Measurements from ENCODE around the gene HDDC2.

The HDDC2 gene

DNA sequence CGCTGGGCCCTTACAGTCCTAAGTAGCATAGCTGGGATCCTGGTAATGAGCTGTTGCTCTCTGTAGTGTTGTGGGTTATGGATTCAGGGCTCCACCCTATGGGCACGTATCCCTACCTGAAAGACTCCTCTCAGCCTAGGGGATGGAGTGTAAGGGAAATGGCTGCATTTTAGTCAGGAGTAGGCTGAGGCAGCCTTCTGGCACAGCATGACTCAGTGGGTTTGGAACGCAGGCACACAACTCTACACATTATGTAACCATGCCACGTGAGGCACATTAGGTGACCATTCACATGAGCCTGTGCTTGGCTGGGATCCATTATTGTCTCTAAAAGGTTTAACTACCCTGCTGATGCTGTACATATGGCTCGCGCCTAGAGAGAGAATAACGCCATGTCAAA lies 27.8 kb downstream of the HDDC2 start:
- Histone ChIP-seq H3K18ac (ENCODE audit: low read length) (peak overlapping the region; percentile 7), H2BK5ac (ENCODE audit: low read length) (no peak overlapping the region), H2BK120ac (ENCODE audit: low read depth, low read length) (no peak overlapping the region), H3K9me3 (replicated peaks in 1 of 2; ENCODE audit: control insufficient read depth in 2 of 2, insufficient read depth in 1 of 2, low read depth in 1 of 2, low read length in 2 of 2) (no peaks in the 10 kb centered on the region), H3K14ac (ENCODE audit: low read length) (no peak overlapping the region), H3K4me2 (ENCODE audit: insufficient read depth, low read length, poor library complexity, severe bottlenecking) (no peak overlapping the region), H4K8ac (ENCODE audit: low read depth, low read length) (no peak overlapping the region), H2BK12ac (ENCODE audit: low read length) (no peak overlapping the region), H3K36me3 (replicated peaks in 1 of 2; ENCODE audit: control insufficient read depth in 2 of 2, insufficient read depth in 2 of 2, low read length in 2 of 2) (peaks cover 20 to 44% of the 10 kb centered on the region in 2 donors), H2AK5ac (ENCODE audit: low read depth, low read length) (no peak overlapping the region), H4K91ac (ENCODE audit: low read depth, low read length, poor library complexity) (no peak overlapping the region), H3K4me3 (ENCODE audit: low read length in 2 of 2) (no peak overlapping the region), H3K9ac (ENCODE audit: low read depth, low read length, poor library complexity) (peak overlapping the region; percentile 14), H3K4me1 (ENCODE audit: control insufficient read depth in 2 of 2, insufficient read depth in 1 of 2, low read depth in 1 of 2, low read length in 2 of 2) (peaks cover 0 to 9% of the 10 kb centered on the region in 2 donors), H3K23ac (ENCODE audit: low read depth, low read length, poor library complexity) (no peak overlapping the region), H2AFZ (ENCODE audit: low read length) (no peak overlapping the region), H3K27ac (replicated peaks; ENCODE audit: low read length) (no peak overlapping the region), H2BK15ac (ENCODE audit: low read length) (no peak overlapping the region), H3K79me1 (ENCODE audit: low read depth, low read length) (no peaks in the 10 kb centered on the region), H3K27me3 (ENCODE audit: control insufficient read depth in 3 of 3, insufficient read depth in 3 of 3, low read depth in 1 of 3, low read length in 3 of 3) (no peaks in the 10 kb centered on the region), H3K4ac (ENCODE audit: low read length) (no peak overlapping the region)
- WGBS, 2 donors (ENCODE audit: extremely low coverage in 2 of 2, insufficient read length in 2 of 2, insufficient replicate concordance in 1 of 2) = no CpG with 5 or more reads among the region's 7 CpGs
- no peak for DNase-seq (ENCODE audit: low spot score)

DNA sequence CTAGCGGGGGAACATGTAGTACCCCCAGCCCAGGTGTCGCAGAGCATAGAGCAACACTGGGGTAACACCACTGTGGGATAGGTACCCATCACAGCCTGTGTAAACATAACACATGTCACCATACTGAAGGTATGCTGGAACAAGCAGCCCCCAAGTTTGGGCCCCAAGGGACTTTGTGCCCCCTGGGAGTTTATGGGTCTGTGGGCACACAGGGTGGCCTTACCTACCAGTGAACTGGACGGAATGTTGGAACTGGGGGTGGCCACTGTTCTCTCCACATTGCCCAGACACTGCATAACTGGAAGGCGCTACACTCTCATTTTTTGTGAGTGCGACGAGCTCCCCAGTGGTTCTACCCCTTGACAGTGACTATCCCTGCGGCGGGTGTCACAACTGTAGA lies 28.5 kb downstream of the HDDC2 start:
- H3K79me1 ChIP-seq (ENCODE audit: low read depth, low read length) = no peaks in the 10 kb centered on the region
- H2BK5ac ChIP-seq (ENCODE audit: low read length) = peak overlapping the region; percentile 2
- no peak overlapping the region for H2BK120ac ChIP-seq (ENCODE audit: low read depth, low read length)
- H3K4me3 ChIP-seq (ENCODE audit: low read length in 2 of 2) = no peak overlapping the region
- H3K36me3 ChIP-seq (replicated peaks in 1 of 2; ENCODE audit: control insufficient read depth in 2 of 2, insufficient read depth in 2 of 2, low read length in 2 of 2) = peaks cover 20 to 44% of the 10 kb centered on the region in 2 donors
- no peak overlapping the region for H3K9ac ChIP-seq (ENCODE audit: low read depth, low read length, poor library complexity)
- no peak overlapping the region for H4K8ac ChIP-seq (ENCODE audit: low read depth, low read length)
- peaks cover 0 to 9% of the 10 kb centered on the region in 2 donors for H3K4me1 ChIP-seq (ENCODE audit: control insufficient read depth in 2 of 2, insufficient read depth in 1 of 2, low read depth in 1 of 2, low read length in 2 of 2)
- peak overlapping the region; percentile 71 for H3K23ac ChIP-seq (ENCODE audit: low read depth, low read length, poor library complexity)
- DNase-seq (ENCODE audit: low spot score) = no peak
- no peak overlapping the region for H3K27ac ChIP-seq (replicated peaks; ENCODE audit: low read length)
- H2BK12ac ChIP-seq (ENCODE audit: low read length) = no peak overlapping the region
- H3K9me3 ChIP-seq (replicated peaks in 1 of 2; ENCODE audit: control insufficient read depth in 2 of 2, insufficient read depth in 1 of 2, low read depth in 1 of 2, low read length in 2 of 2) = no peaks in the 10 kb centered on the region
- no peak overlapping the region for H3K4me2 ChIP-seq (ENCODE audit: insufficient read depth, low read length, poor library complexity, severe bottlenecking)
- no peak overlapping the region for H3K18ac ChIP-seq (ENCODE audit: low read length)
- no peak overlapping the region for H3K4ac ChIP-seq (ENCODE audit: low read length)
- H2BK15ac ChIP-seq (ENCODE audit: low read length) = no peak overlapping the region
- peak overlapping the region; percentile 40 for H3K14ac ChIP-seq (ENCODE audit: low read length)
- no peak overlapping the region for H2AK5ac ChIP-seq (ENCODE audit: low read depth, low read length)
- no peak overlapping the region for H4K91ac ChIP-seq (ENCODE audit: low read depth, low read length, poor library complexity)
- no peaks in the 10 kb centered on the region for H3K27me3 ChIP-seq (ENCODE audit: control insufficient read depth in 3 of 3, insufficient read depth in 3 of 3, low read depth in 1 of 3, low read length in 3 of 3)
- WGBS, 2 donors (ENCODE audit: extremely low coverage in 2 of 2, insufficient read length in 2 of 2, insufficient replicate concordance in 1 of 2) = no CpG with 5 or more reads among the region's 8 CpGs
- no peak overlapping the region for H2AFZ ChIP-seq (ENCODE audit: low read length)

DNA sequence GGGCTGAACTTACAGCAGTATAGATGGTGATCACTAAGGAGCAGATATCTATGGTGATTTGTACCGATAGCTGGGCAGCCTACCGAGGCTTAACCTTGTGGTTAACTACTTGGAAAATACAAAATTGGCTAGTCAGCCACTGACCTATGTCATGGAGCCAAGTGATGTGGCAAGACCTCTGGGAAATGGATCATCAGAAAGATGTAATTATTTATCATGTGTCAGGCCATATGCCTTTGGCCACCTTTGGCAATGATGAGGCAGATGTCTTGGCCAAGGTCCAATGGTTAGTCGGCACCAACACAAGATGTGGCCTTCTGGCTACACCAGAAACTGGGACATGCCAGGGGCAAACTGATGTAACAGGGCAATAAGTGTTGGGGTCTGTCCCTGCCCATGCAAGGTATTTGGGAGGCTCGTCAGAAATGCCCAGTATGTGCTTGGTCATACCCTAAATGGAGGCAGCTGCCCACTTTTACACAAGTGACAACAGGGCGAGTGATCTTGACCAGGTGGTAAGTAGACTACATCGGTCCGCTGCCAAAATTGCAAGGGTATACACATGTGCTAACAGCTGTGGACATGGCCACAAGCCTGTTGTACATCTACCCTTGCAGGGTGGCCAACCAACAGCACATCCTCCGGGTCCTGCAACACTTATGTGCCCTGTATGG lies 30.1 kb downstream of the HDDC2 start:
- DNase-seq (ENCODE audit: low spot score) = no peak
- Histone ChIP-seq H2BK5ac (ENCODE audit: low read length) (no peak overlapping the region), H3K4ac (ENCODE audit: low read length) (no peak overlapping the region), H4K91ac (ENCODE audit: low read depth, low read length, poor library complexity) (no peak overlapping the region), H3K18ac (ENCODE audit: low read length) (no peak overlapping the region), H3K9ac (ENCODE audit: low read depth, low read length, poor library complexity) (no peak overlapping the region), H3K27ac (replicated peaks; ENCODE audit: low read length) (no peak overlapping the region), H3K9me3 (replicated peaks in 1 of 2; ENCODE audit: control insufficient read depth in 2 of 2, insufficient read depth in 1 of 2, low read depth in 1 of 2, low read length in 2 of 2) (no peaks in the 10 kb centered on the region), H3K27me3 (ENCODE audit: control insufficient read depth in 3 of 3, insufficient read depth in 3 of 3, low read depth in 1 of 3, low read length in 3 of 3) (no peaks in the 10 kb centered on the region), H2BK120ac (ENCODE audit: low read depth, low read length) (no peak overlapping the region), H3K23ac (ENCODE audit: low read depth, low read length, poor library complexity) (no peak overlapping the region), H2BK12ac (ENCODE audit: low read length) (no peak overlapping the region), H3K36me3 (replicated peaks in 1 of 2; ENCODE audit: control insufficient read depth in 2 of 2, insufficient read depth in 2 of 2, low read length in 2 of 2) (peaks cover 20 to 30% of the 10 kb centered on the region in 2 donors), H2BK15ac (ENCODE audit: low read length) (no peak overlapping the region), H2AK5ac (ENCODE audit: low read depth, low read length) (no peak overlapping the region), H3K4me3 (ENCODE audit: low read length in 2 of 2) (no peak overlapping the region), H3K4me2 (ENCODE audit: insufficient read depth, low read length, poor library complexity, severe bottlenecking) (no peak overlapping the region), H3K14ac (ENCODE audit: low read length) (no peak overlapping the region), H3K79me1 (ENCODE audit: low read depth, low read length) (no peaks in the 10 kb centered on the region), H3K4me1 (ENCODE audit: control insufficient read depth in 2 of 2, insufficient read depth in 1 of 2, low read depth in 1 of 2, low read length in 2 of 2) (peaks cover 0 to 9% of the 10 kb centered on the region in 2 donors), H2AFZ (ENCODE audit: low read length) (no peak overlapping the region), H4K8ac (ENCODE audit: low read depth, low read length) (no peak overlapping the region)
- WGBS, 2 donors (ENCODE audit: extremely low coverage in 2 of 2, insufficient read length in 2 of 2, insufficient replicate concordance in 1 of 2) = no CpG with 5 or more reads among the region's 8 CpGs

DNA sequence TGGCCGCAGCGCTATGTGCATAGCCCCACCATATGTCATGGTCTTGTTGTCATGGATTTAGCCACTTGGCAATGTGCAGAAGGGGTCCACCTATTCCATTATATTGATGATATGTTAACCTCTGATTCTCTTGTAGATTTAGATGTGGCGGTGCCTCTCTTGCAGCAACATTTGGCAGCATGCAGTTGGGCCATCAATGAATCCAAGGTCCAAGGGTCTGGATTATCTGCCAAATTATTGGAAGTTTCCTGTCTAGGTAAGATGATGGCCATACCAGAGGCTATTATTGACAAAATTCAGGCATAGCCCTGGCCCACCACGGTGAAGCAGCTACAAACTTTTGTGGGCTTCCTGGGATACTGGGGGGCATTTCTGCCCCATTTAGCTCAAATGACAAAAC lies 31.4 kb downstream of the HDDC2 start:
- no CpG with 5 or more reads among the region's 4 CpGs for WGBS, 2 donors (ENCODE audit: extremely low coverage in 2 of 2, insufficient read length in 2 of 2, insufficient replicate concordance in 1 of 2)
- Histone ChIP-seq H2AFZ (ENCODE audit: low read length) (no peak overlapping the region), H3K4me1 (ENCODE audit: control insufficient read depth in 2 of 2, insufficient read depth in 1 of 2, low read depth in 1 of 2, low read length in 2 of 2) (peaks cover 0 to 7% of the 10 kb centered on the region in 2 donors), H3K4ac (ENCODE audit: low read length) (no peak overlapping the region), H3K36me3 (replicated peaks in 1 of 2; ENCODE audit: control insufficient read depth in 2 of 2, insufficient read depth in 2 of 2, low read length in 2 of 2) (peaks cover 15 to 21% of the 10 kb centered on the region in 2 donors), H3K27me3 (ENCODE audit: control insufficient read depth in 3 of 3, insufficient read depth in 3 of 3, low read depth in 1 of 3, low read length in 3 of 3) (no peaks in the 10 kb centered on the region), H3K14ac (ENCODE audit: low read length) (no peak overlapping the region), H2BK120ac (ENCODE audit: low read depth, low read length) (no peak overlapping the region), H3K27ac (replicated peaks; ENCODE audit: low read length) (no peak overlapping the region), H2BK12ac (ENCODE audit: low read length) (no peak overlapping the region), H3K79me1 (ENCODE audit: low read depth, low read length) (no peaks in the 10 kb centered on the region), H3K9ac (ENCODE audit: low read depth, low read length, poor library complexity) (no peak overlapping the region), H4K8ac (ENCODE audit: low read depth, low read length) (no peak overlapping the region), H4K91ac (ENCODE audit: low read depth, low read length, poor library complexity) (no peak overlapping the region), H2BK5ac (ENCODE audit: low read length) (no peak overlapping the region), H3K9me3 (replicated peaks in 1 of 2; ENCODE audit: control insufficient read depth in 2 of 2, insufficient read depth in 1 of 2, low read depth in 1 of 2, low read length in 2 of 2) (no peaks in the 10 kb centered on the region), H3K4me2 (ENCODE audit: insufficient read depth, low read length, poor library complexity, severe bottlenecking) (no peak overlapping the region), H3K18ac (ENCODE audit: low read length) (no peak overlapping the region), H2AK5ac (ENCODE audit: low read depth, low read length) (no peak overlapping the region), H2BK15ac (ENCODE audit: low read length) (no peak overlapping the region), H3K4me3 (ENCODE audit: low read length in 2 of 2) (no peak overlapping the region), H3K23ac (ENCODE audit: low read depth, low read length, poor library complexity) (no peak overlapping the region)
- no peak for DNase-seq (ENCODE audit: low spot score)

All from neuronal stem cell (in vitro differentiated cells).